ENCODE results near the gene PPM1D. TPM values are rescaled to one million over a fixed set of nuclear protein-coding genes. Genes with fewer than 3 reads are reported as not detected.

The PPM1D gene
- total and polyA plus RNA-seq, 7 donors: 5.4 to 13.8 (median 9.6) TPM

DNA sequence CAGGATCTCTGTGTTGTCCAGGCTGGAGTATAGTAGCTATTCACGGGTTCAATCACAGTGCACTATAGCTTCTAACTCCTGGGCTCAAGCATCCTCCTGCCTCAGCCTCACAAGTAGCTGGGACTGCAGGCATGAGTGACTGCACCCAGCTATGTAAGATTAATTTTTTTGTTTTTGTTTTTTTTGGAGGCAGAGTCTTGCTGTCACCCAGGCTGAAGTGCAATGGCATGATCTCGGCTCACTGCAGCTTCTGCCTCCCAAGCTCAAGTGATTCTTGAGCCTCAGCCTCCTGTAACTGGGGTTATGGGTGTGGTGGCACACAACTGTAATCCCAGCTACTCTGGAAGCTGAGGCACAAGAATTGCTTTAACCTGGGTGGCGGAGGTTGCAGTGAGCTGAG is 15.8 kb downstream of the PPM1D start:
- Histone ChIP-seq H3K36me3 (no peaks in the 10 kb centered on the region), H3K9me3 (no peaks in the 10 kb centered on the region), H3K4me1 (peaks cover 0 to 33% (median 13%) of the 10 kb centered on the region in 4 donors), H3K27ac (no peak overlapping the region), H3K27me3 (no peaks in the 10 kb centered on the region), H3K4me3 (no peak overlapping the region)
- no peak for TF ChIP-seq POLR2AphosphoS5 (IDR thresholded peaks at IDR 0.05)
- TF ChIP-seq CTCF (IDR thresholded peaks at IDR 0.05): no peak
- no peak for TF ChIP-seq POLR2A (IDR thresholded peaks at IDR 0.05)
- no peak for TF ChIP-seq EP300 (IDR thresholded peaks at IDR 0.05)
- intact Hi-C loops (cut with DNase I): no loop called here
- WGBS, 2 donors: 83 to 95% methylated on average over 3 of the region's 3 CpGs
- no peak for DNase-seq

DNA sequence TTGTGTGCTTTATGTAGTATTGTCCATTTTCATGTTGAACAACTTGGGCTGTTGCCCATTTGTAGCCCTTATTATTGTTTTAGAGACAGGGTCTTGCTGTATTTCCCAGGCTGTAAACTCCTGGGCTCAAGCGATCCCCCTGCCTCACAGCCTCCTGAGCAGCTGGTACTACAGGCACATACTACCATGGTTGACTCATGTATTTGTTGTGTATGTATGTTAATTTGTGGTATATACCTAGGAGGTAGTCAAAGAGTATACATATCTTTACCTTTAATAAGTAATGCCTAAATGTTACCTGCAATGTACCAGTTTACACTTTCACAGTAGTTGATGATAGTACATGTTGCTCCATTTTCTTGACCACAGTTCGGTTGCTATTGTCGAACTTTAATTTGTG is 18.1 kb downstream of the PPM1D start:
- Histone ChIP-seq H3K27ac (no peak overlapping the region), H3K27me3 (no peaks in the 10 kb centered on the region), H3K4me1 (peaks cover 0 to 17% (median 5%) of the 10 kb centered on the region in 4 donors), H3K36me3 (no peaks in the 10 kb centered on the region), H3K9me3 (no peaks in the 10 kb centered on the region), H3K4me3 (no peak overlapping the region)
- DNase-seq: no peak
- intact Hi-C loops (cut with DNase I): no loop called here
- WGBS, 2 donors: 97 to 98% methylated on average over 3 of the region's 3 CpGs
- TF ChIP-seq EP300 (IDR thresholded peaks at IDR 0.05) (no peak), POLR2A (IDR thresholded peaks at IDR 0.05) (no peak), CTCF (IDR thresholded peaks at IDR 0.05) (no peak), POLR2AphosphoS5 (IDR thresholded peaks at IDR 0.05) (no peak)

DNA sequence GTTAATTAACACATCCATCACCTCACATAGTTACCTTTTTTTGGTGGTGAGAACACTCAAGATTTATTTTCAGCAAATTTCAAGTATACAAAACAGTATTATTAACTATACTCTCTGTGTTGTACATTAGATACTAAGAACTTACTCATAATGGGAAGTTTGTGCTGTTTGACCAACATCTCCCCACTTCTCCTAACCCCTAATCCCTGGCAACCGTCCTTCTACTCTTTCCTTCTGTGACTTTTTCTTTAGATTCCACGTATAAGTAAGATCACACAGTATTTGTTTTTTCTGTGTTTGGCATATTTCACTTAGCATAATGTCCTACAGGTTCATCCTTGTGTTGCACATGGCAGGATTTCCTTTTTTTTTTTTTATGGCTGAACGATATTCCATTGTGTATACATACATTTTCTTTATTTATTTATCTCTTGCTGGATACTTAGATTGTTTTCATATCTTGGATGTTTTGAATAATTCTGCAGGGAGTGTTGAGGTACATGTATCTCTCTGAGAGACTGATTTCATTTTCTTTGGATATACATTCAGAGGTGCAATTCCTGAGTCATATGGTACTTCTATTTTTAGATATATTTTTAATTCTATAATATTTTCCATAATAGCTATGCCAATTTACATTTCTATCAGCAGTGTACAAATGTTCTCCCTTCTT is 19.0 kb downstream of the PPM1D start:
- H3K36me3 ChIP-seq: no peaks in the 10 kb centered on the region
- intact Hi-C loops (cut with DNase I): no loop called here
- H3K4me3 ChIP-seq: no peak overlapping the region
- H3K27me3 ChIP-seq: no peaks in the 10 kb centered on the region
- no peaks in the 10 kb centered on the region for H3K9me3 ChIP-seq
- peaks cover 0 to 17% (median 5%) of the 10 kb centered on the region in 4 donors for H3K4me1 ChIP-seq
- TF ChIP-seq POLR2A (IDR thresholded peaks at IDR 0.05) (no peak), CTCF (IDR thresholded peaks at IDR 0.05) (no peak), POLR2AphosphoS5 (IDR thresholded peaks at IDR 0.05) (no peak), EP300 (IDR thresholded peaks at IDR 0.05) (no peak)
- WGBS, 2 donors: 45 to 64% methylated on average over 3 of the region's 3 CpGs
- H3K27ac ChIP-seq: no peak overlapping the region
- DNase-seq: no peak

GRCh38 chr17:60622961-60623360 is 23.0 kb downstream of the PPM1D start:
- Histone ChIP-seq H3K9me3 (no peaks in the 10 kb centered on the region), H3K27me3 (no peaks in the 10 kb centered on the region), H3K4me3 (no peak overlapping the region), H3K4me1 (peaks cover 0 to 13% (median 5%) of the 10 kb centered on the region in 4 donors), H3K27ac (no peak overlapping the region), H3K36me3 (peaks cover 0 to 20% (median 3%) of the 10 kb centered on the region in 4 donors)
- DNase-seq: no peak
- intact Hi-C loops (cut with DNase I): no loop called here
- TF ChIP-seq POLR2AphosphoS5 (IDR thresholded peaks at IDR 0.05) (no peak), POLR2A (IDR thresholded peaks at IDR 0.05) (no peak), EP300 (IDR thresholded peaks at IDR 0.05) (no peak), CTCF (IDR thresholded peaks at IDR 0.05) (no peak)
- 92 to 98% methylated on average over 2 of the region's 2 CpGs for WGBS, 2 donors

- no peak for TF ChIP-seq POLR2AphosphoS5 (IDR thresholded peaks at IDR 0.05)
- no peak for TF ChIP-seq EP300 (IDR thresholded peaks at IDR 0.05)
- no peak for TF ChIP-seq CTCF (IDR thresholded peaks at IDR 0.05)
- no peak for TF ChIP-seq POLR2A (IDR thresholded peaks at IDR 0.05)
- Histone ChIP-seq H3K27me3 (no peaks in the 10 kb centered on the region), H3K36me3 (peaks cover 0 to 20% (median 3%) of the 10 kb centered on the region in 4 donors), H3K4me3 (no peak overlapping the region), H3K27ac (no peak overlapping the region), H3K4me1 (peaks cover 0 to 13% (median 5%) of the 10 kb centered on the region in 4 donors), H3K9me3 (no peaks in the 10 kb centered on the region)
- 93% methylated on average over 9 of the region's 9 CpGs for WGBS, 2 donors
- intact Hi-C loops (cut with DNase I): no loop called here
- DNase-seq: no peak
Observed at GRCh38 chr17:60623415-60623814, 23.4 kb downstream of the PPM1D start.

Measured in sigmoid colon (tissue), 7 donors.